ENCODE data around the gene CFL1. TPM values are rescaled to one million over a fixed set of nuclear protein-coding genes. Genes with fewer than 3 reads are reported as not detected.
"Not testable (repeated sequence)": the region's sequence is repeated elsewhere in the genome, so short reads cannot be mapped to it uniquely, and the experiment has no call there.

The CFL1 gene
- total RNA-seq, 1 donor, result 1,115 TPM

- TF ChIP-seq CTCF (IDR thresholded peaks at IDR 0.05; ENCODE audit: insufficient read depth, low read depth, low read length), result no peak
- DNase-seq (ENCODE audit: low read depth), result no peak
- no peak overlapping the region for H3K4me3 ChIP-seq (ENCODE audit: low read depth, low read length)
Measured at GRCh38 chr11:65892661-65893317, 34.8 kb upstream of the CFL1 start.

DNA sequence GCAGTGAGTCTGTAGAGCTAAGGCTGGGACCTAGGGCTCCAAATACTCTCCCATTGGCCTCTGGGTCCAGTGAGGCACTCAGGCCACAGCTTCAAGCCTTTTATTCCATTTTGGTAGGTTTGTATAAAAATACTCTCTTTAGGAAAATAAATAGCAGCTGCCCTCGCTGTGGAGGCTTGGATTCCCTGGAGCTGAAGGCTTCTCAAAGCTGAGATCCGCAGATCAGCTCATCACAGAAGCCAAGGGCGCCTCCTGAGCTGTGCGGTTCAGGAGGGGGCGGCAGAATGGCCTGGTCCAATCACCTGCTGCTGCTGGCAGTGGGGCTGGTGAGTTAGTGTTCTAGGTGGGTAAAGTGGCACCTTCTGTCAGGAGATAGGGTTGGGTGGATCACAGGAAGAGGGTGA, 34.2 kb upstream of the CFL1 start:
- not testable (repeated sequence) for DNase-seq (ENCODE audit: low read depth)

DNA sequence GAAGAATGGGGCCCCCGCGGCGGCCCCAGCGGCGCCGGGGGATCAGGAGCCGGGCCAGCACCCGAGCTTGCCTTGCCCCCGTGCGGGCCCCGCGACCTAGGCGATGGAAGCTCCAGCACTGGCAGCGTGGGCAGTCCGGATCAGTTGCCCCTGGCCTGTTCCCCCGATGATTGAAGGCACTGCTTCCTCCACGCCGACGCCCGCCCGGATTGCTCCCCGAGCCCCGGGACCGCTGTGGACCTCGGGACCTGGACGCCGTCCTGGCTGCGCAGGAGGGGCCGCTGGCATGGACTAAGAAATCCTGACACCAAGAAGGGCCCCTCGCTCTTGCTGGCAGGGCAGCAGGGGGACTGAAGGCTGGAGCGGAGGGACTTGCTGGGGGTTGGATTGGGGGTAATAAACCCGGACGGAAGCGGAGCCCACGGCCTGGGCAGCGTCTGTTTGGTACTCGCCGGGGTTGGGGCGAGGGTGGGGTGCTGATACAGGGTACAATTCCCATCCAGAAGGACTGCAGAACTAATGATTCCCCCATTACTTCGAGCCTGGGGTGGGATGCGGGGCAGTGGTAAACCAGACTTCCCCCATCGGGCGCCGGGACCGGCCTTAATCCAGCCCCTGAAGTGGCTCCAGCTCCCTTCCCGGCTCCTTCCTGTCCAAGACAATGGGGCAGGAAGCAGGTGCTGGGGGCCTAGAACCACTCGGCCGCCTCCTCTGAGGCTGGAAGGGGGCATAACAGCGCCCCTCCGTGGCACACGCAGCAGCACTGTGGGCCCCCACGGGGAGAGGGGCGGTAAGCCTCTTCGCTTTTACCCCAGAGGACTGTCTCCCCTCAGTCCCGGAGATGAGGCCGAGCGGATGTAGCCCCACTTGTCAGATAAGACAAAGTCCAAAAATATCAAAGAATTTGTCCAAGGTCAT, 33.5 kb upstream of the CFL1 start:
- no peak for DNase-seq (ENCODE audit: low read depth)
- TF ChIP-seq CTCF (IDR thresholded peaks at IDR 0.05; ENCODE audit: insufficient read depth, low read depth, low read length), result peak; percentile 27
- H3K4me3 ChIP-seq (ENCODE audit: low read depth, low read length), result peak overlapping the region; percentile 63

More for the DNA sequence above, 34.2 kb upstream of the CFL1 start:
- H3K4me3 ChIP-seq (ENCODE audit: low read depth, low read length), result peak overlapping the region; percentile 63

DNA sequence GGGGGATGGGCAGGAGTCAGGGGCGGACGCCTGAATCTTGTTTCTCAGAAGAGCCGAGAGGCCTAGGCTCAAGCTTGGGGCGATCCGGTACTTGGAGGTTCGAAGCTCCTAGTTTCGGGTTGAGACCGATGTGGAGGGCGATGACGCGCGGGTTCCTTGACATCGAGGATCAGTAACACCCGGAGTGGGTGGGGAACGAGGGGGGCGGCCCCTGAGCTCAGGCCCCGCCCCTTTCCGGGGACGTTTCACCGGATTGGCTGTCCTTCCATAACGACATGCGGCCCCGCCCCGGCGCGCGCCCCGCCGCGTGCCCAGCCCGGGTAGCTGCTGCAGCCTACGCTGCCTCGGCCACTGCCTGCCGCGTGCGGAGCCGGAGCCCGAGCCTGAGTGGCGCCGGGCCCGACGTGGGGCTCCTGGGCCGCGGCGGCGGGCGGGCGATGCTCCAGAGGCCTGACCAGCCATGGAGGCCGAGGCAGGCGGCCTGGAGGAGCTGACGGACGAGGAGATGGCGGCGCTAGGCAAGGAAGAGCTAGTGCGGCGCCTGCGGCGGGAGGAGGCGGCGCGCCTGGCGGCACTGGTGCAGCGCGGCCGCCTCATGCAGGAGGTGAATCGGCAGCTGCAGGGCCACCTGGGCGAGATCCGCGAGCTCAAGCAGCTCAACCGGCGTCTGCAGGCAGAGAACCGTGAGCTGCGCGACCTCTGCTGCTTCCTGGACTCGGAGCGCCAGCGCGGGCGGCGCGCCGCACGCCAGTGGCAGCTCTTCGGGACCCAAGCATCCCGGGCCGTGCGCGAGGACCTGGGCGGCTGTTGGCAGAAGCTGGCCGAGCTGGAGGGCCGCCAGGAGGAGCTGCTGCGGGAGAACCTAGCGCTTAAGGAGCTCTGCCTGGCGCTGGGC, 32.6 kb upstream of the CFL1 start, which contains the start of gene CCDC85B:
TSS of gene CCDC85B (plus strand) at position 350 of the 895 bp plus-strand sequence. CDS start at position 461, 111 bp downstream.
- DNase-seq (ENCODE audit: low read depth), result peak; percentile 97
- peak; percentile 8 for TF ChIP-seq CTCF (IDR thresholded peaks at IDR 0.05; ENCODE audit: insufficient read depth, low read depth, low read length)
- H3K4me3 ChIP-seq (ENCODE audit: low read depth, low read length), result peak within 1 kb of the TSS; percentile 63

GRCh38 chr11:65888163-65888814, 30.3 kb upstream of the CFL1 start, which contains the start of gene FIBP:
TSS of gene FIBP (minus strand) at chr11:65888471. CDS start at chr11:65888418, 53 bp downstream.
- DNase-seq (ENCODE audit: low read depth), result peak; percentile 98
- H3K4me3 ChIP-seq (ENCODE audit: low read depth, low read length), result peak within 1 kb of the TSS; percentile 73
- TF ChIP-seq CTCF (IDR thresholded peaks at IDR 0.05; ENCODE audit: insufficient read depth, low read depth, low read length), result peak; percentile 77

GRCh38 chr11:65887723-65888162, 29.8 kb upstream of the CFL1 start:
- no peak for TF ChIP-seq CTCF (IDR thresholded peaks at IDR 0.05; ENCODE audit: insufficient read depth, low read depth, low read length)
- no peak for DNase-seq (ENCODE audit: low read depth)
- H3K4me3 ChIP-seq (ENCODE audit: low read depth, low read length), result peak overlapping the region; percentile 73
